ENCODE measurements around the gene CHKA.

DNA sequence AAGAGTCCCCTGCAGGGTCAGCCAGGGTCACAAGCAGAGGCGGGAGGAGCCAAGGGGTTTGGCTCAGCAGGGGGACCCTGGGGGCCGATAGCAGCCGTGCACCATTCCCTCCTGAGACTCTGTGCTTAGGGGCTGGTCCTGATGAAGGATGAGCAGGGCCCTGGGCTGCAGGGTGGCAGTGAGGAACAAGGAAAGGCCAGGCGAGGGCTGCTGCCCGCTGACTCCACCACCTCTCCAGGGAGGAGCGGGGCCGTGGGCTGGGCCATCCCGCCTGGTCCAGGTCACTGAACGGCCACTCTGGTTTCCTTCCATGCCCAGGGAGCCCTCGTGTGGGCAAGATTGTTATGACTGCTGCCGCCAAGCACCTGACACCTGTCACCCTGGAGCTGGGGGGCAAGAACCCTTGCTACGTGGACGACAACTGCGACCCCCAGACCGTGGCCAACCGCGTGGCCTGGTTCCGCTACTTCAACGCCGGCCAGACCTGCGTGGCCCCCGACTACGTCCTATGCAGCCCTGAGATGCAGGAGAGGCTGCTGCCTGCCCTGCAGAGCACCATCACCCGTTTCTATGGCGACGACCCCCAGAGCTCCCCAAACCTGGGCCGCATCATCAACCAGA lies 99.9 kb downstream of the CHKA start:
- TF ChIP-seq, protein P1, sequence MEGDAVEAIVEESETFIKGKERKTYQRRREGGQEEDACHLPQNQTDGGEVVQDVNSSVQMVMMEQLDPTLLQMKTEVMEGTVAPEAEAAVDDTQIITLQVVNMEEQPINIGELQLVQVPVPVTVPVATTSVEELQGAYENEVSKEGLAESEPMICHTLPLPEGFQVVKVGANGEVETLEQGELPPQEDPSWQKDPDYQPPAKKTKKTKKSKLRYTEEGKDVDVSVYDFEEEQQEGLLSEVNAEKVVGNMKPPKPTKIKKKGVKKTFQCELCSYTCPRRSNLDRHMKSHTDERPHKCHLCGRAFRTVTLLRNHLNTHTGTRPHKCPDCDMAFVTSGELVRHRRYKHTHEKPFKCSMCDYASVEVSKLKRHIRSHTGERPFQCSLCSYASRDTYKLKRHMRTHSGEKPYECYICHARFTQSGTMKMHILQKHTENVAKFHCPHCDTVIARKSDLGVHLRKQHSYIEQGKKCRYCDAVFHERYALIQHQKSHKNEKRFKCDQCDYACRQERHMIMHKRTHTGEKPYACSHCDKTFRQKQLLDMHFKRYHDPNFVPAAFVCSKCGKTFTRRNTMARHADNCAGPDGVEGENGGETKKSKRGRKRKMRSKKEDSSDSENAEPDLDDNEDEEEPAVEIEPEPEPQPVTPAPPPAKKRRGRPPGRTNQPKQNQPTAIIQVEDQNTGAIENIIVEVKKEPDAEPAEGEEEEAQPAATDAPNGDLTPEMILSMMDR (IDR thresholded peaks at IDR 0.05; ENCODE audit: extremely low read depth in 1 of 2, insufficient read depth in 1 of 2, low read depth in 1 of 2, low read length in 2 of 2) = peak in 1 of 2 donors; percentile 29
- TF ChIP-seq POLR2AphosphoS5 (IDR thresholded peaks at IDR 0.05; ENCODE audit: insufficient read depth, low read depth, low read length) (no peak), POLR2A (IDR thresholded peaks at IDR 0.05; ENCODE audit: low read depth, low read length) (no peak)

Data from endothelial cell of umbilical vein (primary cell).